ENCODE measurements around the gene NINL.
A peak's percentile ranks its signal among the peaks of the same experiment; 100 is the strongest.

NINL gene

GRCh38 chr20:25534845-25535244 is 50.5 kb downstream of the NINL start:
- H3K27ac ChIP-seq = no peak overlapping the region
- CTCF ChIA-PET = no interaction called here
- POLR2A ChIA-PET (ENCODE audit: low non-redundant PET) = no interaction called here
- no peak for DNase-seq (ENCODE audit: low spot score)
- TF ChIP-seq, protein P1, sequence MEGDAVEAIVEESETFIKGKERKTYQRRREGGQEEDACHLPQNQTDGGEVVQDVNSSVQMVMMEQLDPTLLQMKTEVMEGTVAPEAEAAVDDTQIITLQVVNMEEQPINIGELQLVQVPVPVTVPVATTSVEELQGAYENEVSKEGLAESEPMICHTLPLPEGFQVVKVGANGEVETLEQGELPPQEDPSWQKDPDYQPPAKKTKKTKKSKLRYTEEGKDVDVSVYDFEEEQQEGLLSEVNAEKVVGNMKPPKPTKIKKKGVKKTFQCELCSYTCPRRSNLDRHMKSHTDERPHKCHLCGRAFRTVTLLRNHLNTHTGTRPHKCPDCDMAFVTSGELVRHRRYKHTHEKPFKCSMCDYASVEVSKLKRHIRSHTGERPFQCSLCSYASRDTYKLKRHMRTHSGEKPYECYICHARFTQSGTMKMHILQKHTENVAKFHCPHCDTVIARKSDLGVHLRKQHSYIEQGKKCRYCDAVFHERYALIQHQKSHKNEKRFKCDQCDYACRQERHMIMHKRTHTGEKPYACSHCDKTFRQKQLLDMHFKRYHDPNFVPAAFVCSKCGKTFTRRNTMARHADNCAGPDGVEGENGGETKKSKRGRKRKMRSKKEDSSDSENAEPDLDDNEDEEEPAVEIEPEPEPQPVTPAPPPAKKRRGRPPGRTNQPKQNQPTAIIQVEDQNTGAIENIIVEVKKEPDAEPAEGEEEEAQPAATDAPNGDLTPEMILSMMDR (conservative IDR thresholded peaks at IDR 0.05; ENCODE audit: low read depth) = no peak

DNA sequence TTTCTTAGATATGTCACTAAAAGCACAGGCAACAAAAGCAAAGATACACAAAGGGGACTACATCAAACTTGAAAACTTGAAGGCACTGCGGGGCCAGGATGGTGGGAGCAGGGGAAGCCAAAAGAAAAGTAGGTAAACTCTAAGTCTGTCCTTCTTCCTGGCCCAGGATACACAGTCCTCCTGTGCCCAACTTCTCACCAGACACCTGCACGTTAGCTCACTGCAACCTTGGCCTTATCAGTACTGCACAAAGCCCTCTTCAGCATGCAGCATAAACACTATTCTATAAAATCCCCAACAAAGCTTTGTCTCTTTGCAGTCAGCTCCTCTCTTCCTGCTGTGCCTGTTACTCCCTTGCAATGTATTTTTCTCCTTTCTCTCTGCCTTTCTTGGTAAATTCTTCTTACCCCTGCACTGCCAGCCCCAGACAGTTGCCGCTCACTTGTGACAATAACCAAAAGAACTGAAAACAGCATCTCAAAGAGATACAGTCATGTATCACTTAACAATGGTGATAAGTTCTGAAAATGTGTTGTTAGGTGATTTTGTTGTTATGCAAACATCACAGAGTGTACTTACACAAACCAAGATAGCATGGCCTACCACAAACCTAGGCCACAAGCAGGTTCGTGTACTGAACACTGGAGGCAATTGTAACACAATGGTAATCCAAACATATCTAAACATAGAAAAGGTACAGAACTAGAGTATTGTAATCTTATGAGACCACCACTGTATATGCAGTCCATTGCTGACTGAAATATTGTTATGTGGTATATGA is 51.2 kb downstream of the NINL start:
- no peak for DNase-seq (ENCODE audit: low spot score)
- TF ChIP-seq, protein P1 (conservative IDR thresholded peaks at IDR 0.05; ENCODE audit: low read depth) = no peak
- CTCF ChIA-PET = no interaction called here
- H3K27ac ChIP-seq = no peak overlapping the region
- POLR2A ChIA-PET (ENCODE audit: low non-redundant PET) = no interaction called here

GRCh38 chr20:25532971-25533391 is 52.4 kb downstream of the NINL start:
- TF ChIP-seq, protein P1 (conservative IDR thresholded peaks at IDR 0.05; ENCODE audit: low read depth) = no peak

DNA sequence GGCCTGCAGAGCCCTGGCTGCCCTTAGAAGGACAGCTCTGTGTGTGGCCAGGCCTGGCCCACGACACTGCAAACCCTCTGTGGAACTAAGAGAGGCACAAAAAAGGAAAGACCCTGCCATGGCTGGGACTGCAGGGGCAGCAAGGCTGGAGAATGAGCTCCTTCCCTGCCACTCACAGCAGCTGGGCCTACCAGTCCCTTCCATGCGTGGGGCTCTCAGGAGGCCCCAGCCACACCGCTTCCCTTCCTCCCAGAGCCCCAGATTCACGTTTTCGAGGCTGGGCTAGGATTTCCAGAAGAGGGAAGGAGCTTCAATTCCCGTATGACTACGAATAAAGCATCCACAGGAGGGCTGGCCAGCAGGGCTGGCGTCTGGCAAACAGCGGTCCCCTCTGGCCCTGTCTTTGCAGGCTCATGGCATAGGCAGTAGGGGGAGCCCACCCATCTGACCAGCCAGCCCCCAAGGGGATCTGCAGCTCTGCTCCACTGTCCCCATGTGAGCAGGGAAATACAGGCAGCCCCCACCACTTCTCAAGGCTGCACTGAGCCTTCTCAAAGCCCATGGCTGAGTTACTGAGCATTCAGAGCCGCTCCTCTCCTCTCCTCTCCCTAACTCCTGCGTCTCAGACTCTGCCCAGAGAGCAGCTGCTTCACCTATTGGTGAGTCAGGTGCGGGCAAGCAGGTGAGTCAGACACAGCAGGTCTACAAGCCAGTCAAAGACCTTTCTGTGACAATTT is 53.1 kb downstream of the NINL start:
- DNase-seq (ENCODE audit: low spot score) = peak; percentile 82
- TF ChIP-seq, protein P1 (conservative IDR thresholded peaks at IDR 0.05; ENCODE audit: low read depth) = no peak
- CTCF ChIA-PET = interaction anchor here (0.9 to 2.3 kb wide), 2 partner anchors 8 to 11 kb away, joined by 4 to 8 read pairs; no protein-coding TSS in a partner anchor
- no peak overlapping the region for H3K27ac ChIP-seq
- POLR2A ChIA-PET (ENCODE audit: low non-redundant PET) = no interaction called here

More at GRCh38 chr20:25532971-25533391, 52.4 kb downstream of the NINL start:
- no peak overlapping the region for H3K27ac ChIP-seq
- POLR2A ChIA-PET (ENCODE audit: low non-redundant PET) = no interaction called here
- CTCF ChIA-PET = interaction anchor here (2.3 kb wide), 1 partner anchor 8 kb away, joined by 8 read pairs; no protein-coding TSS in a partner anchor
- no peak for DNase-seq (ENCODE audit: low spot score)

DNA sequence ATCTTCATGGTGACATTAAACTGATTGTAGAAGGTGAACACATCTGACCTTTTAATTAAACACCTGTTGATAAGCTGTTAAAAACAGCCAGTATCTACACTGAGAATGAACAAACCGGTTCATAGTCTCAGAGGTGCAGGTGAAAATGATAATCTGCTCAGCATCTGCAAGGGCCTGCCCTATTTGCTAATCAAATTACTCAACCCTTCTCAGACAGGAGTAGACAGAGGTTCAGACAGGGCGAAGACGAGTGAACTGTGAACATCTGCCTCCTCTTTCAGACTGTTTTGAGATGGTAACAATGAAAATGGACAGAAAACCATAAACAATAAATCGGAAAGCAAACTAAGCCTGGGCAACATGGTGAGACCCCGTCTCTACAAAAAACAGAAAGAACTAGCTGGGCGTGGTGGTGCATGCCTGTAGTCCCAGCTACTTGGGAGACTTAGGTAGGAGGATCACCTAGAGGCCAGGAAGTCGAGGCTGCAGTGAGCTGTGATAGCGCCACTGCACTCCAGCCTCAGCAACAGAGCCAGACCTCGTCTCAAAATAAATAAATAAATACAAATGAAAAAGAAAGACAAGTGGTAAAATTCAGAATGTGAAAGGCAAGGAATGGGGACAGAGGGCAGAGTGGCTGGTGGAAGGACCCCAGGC is 55.9 kb downstream of the NINL start:
- DNase-seq (ENCODE audit: low spot score) = no peak
- POLR2A ChIA-PET (ENCODE audit: low non-redundant PET) = no interaction called here
- no peak overlapping the region for H3K27ac ChIP-seq
- TF ChIP-seq, protein P1 (conservative IDR thresholded peaks at IDR 0.05; ENCODE audit: low read depth) = no peak
- CTCF ChIA-PET = no interaction called here

DNA sequence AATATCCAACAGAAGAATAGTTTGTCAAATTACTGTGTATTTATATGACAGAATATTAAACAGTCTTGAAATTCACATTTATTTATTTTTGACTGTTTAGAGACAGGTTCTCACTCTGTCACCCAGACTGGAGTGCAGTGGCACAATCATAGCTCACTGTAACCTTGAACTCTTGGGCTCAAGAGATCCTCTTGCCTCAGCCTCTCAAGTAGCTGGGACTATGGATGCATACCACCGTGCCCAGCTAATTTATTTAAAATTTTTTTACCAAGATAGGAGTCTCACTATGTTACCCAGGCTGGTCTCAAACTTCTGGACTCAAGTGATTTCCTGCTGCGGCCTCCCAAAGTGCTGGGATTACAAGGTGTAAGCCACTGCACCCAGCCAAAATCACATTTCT is 57.4 kb downstream of the NINL start:
- ChIA-PET POLR2A (ENCODE audit: low non-redundant PET) (no interaction called here), CTCF (interaction anchor here (0.6 kb wide), 1 partner anchor 64 kb away, joined by 3 read pairs; no protein-coding TSS in a partner anchor)
- no peak for DNase-seq (ENCODE audit: low spot score)
- TF ChIP-seq, protein P1 (conservative IDR thresholded peaks at IDR 0.05; ENCODE audit: low read depth) = no peak
- no peak overlapping the region for H3K27ac ChIP-seq

All from RWPE1 (cell line).